Activated CD4-positive, alpha-beta memory T cell treated with anti-CD3 and anti-CD28 coated beads, Interleukin-2, amount 10 ng/mL, durations not matched to agents 7 days and 5 days (primary cell): ENCODE measurements around the gene LACTB. TPM values are rescaled to one million over a fixed set of nuclear protein-coding genes. Genes with fewer than 3 reads are reported as not detected.

Experiments
- CTCF ChIA-PET: fragments of 350-600 bp; sonication (Branson Sonifier 250); formaldehyde crosslinking; loops from one replicate; lab custom pipeline; 2021; ENCODE audit warnings: antibody characterized with exemption, inconsistent platforms; lab: Charles Lee
- POLR2A ChIA-PET: fragments of 350-600 bp; sonication (Branson Sonifier 250); formaldehyde crosslinking; loops from one replicate; lab custom pipeline; 2021; ENCODE audit warnings: antibody characterized with exemption; lab: Charles Lee
- DNase-seq: peaks from one replicate; pipeline ENCODE4 v3.0.0-alpha.2; 2020
- H3K27ac Mint-ChIP-seq: one replicate; pipeline ENCODE4 v1.8.0; 2021; ENCODE audit warnings: mild to moderate bottlenecking, mixed read lengths
- H3K27me3 Mint-ChIP-seq: one replicate; pipeline ENCODE4 v1.8.0; 2021; ENCODE audit warnings: mixed read lengths
- H3K36me3 Mint-ChIP-seq: one replicate; pipeline ENCODE4 v1.8.0; 2021; ENCODE audit warnings: low read depth, mixed read lengths
- H3K4me1 Mint-ChIP-seq: one replicate; pipeline ENCODE4 v1.8.0; 2021; ENCODE audit warnings: mixed read lengths
- H3K4me3 Mint-ChIP-seq: one replicate; pipeline ENCODE4 v1.8.0; 2021; ENCODE audit warnings: mild to moderate bottlenecking, mixed read lengths
- H3K9me3 Mint-ChIP-seq: one replicate; pipeline ENCODE4 v1.8.0; 2021; ENCODE audit warnings: mixed read lengths
- total RNA-seq, 2 experiments: library from RNA; stranded (reverse); gene quantifications; one replicate each; pipeline ENCODE4 v1.2.3, GENCODE V29; 2021

LACTB gene
- total RNA-seq, 2 experiments from 2014 or later, result 12.7 to 14.0 TPM

- Mint-ChIP-seq H3K27me3 (peaks cover 5% of the 10 kb centered on the region), H3K9me3 (no peaks in the 10 kb centered on the region), H3K4me1 (no peaks in the 10 kb centered on the region), H3K4me3 (no peak overlapping the region), H3K27ac (no peak overlapping the region), H3K36me3 (no peaks in the 10 kb centered on the region)
- ChIA-PET CTCF (no interaction called here), POLR2A (no interaction called here)
- no peak for DNase-seq
Measured at GRCh38 chr15:63112871-63113270, 8.8 kb upstream of the LACTB start.

- ChIA-PET POLR2A (no interaction called here), CTCF (interaction anchor here (0.6 to 1.6 kb wide), 2 partner anchors 20 to 66 kb away, joined by 3 to 5 read pairs; no protein-coding TSS in a partner anchor)
- H3K4me3 Mint-ChIP-seq, result no peak overlapping the region
- H3K4me1 Mint-ChIP-seq, result no peaks in the 10 kb centered on the region
- H3K27me3 Mint-ChIP-seq, result no peaks in the 10 kb centered on the region
- H3K9me3 Mint-ChIP-seq, result peaks cover 3% of the 10 kb centered on the region
- no peak for DNase-seq
- peaks cover under 1% of the 10 kb centered on the region for H3K36me3 Mint-ChIP-seq
- H3K27ac Mint-ChIP-seq, result no peak overlapping the region
Measured at GRCh38 chr15:63114465-63114864, 7.2 kb upstream of the LACTB start.

- POLR2A ChIA-PET, result no interaction called here
Measured at GRCh38 chr15:63118854-63119253, 2.8 kb upstream of the LACTB start.

GRCh38 chr15:63122002-63122875 is 578 bp downstream of the LACTB start:
- no peaks in the 10 kb centered on the region for H3K27me3 Mint-ChIP-seq
- ChIA-PET CTCF (interaction anchor here (0.6 kb wide), 1 partner anchor 66 kb away, joined by 3 read pairs; no protein-coding TSS in a partner anchor), POLR2A (no interaction called here)
- peaks cover 21% of the 10 kb centered on the region for H3K36me3 Mint-ChIP-seq
- H3K27ac Mint-ChIP-seq, result peak overlapping the region; percentile 74
- peak overlapping the region; percentile 88 for H3K4me3 Mint-ChIP-seq
- peaks cover 15% of the 10 kb centered on the region for H3K4me1 Mint-ChIP-seq
- peak; percentile 91 for DNase-seq
- peaks cover 19% of the 10 kb centered on the region for H3K9me3 Mint-ChIP-seq

More at GRCh38 chr15:63118854-63119253, 2.8 kb upstream of the LACTB start:
- peaks cover 15% of the 10 kb centered on the region for H3K4me1 Mint-ChIP-seq
- H3K4me3 Mint-ChIP-seq, result no peak overlapping the region
- peaks cover 19% of the 10 kb centered on the region for H3K9me3 Mint-ChIP-seq
- CTCF ChIA-PET, result no interaction called here
- no peak for DNase-seq
- H3K27me3 Mint-ChIP-seq, result no peaks in the 10 kb centered on the region
- no peak overlapping the region for H3K27ac Mint-ChIP-seq
- H3K36me3 Mint-ChIP-seq, result peaks cover 16% of the 10 kb centered on the region

GRCh38 chr15:63124506-63124905 is 2.8 kb downstream of the LACTB start:
- no peak for DNase-seq
- Mint-ChIP-seq H3K4me1 (peaks cover 15% of the 10 kb centered on the region), H3K36me3 (peaks cover 29% of the 10 kb centered on the region), H3K27ac (no peak overlapping the region), H3K4me3 (no peak overlapping the region), H3K27me3 (no peaks in the 10 kb centered on the region), H3K9me3 (peaks cover 16% of the 10 kb centered on the region)
- POLR2A ChIA-PET, result interaction anchor here (0.8 kb wide), 1 partner anchor 11 kb away, joined by 4 read pairs; no protein-coding TSS in a partner anchor
- CTCF ChIA-PET, result interaction anchor here (1.6 kb wide), 1 partner anchor 9 kb away, joined by 5 read pairs; no protein-coding TSS in a partner anchor

- H3K27ac Mint-ChIP-seq, result no peak overlapping the region
- peaks cover 16% of the 10 kb centered on the region for H3K36me3 Mint-ChIP-seq
- DNase-seq, result no peak
Measured at GRCh38 chr15:63126726-63127125, 5.1 kb downstream of the LACTB start.

GRCh38 chr15:63133786-63134185 is 12.1 kb downstream of the LACTB start:
- CTCF ChIA-PET, result interaction anchor here (0.6 to 1.6 kb wide), 2 partner anchors 8 to 248 kb away, joined by 3 to 5 read pairs; partner anchors contain the start of gene CA12
- no peak for DNase-seq
- H3K4me1 Mint-ChIP-seq, result peaks cover 16% of the 10 kb centered on the region
- H3K27me3 Mint-ChIP-seq, result no peaks in the 10 kb centered on the region
- POLR2A ChIA-PET, result interaction anchor here (0.9 to 1.6 kb wide), 2 partner anchors 18 to 24 kb away, joined by 3 to 5 read pairs; partner anchors contain the start of gene RPS27L
- no peak overlapping the region for H3K27ac Mint-ChIP-seq
- peaks cover 5% of the 10 kb centered on the region for H3K36me3 Mint-ChIP-seq
- H3K4me3 Mint-ChIP-seq, result no peak overlapping the region
- no peaks in the 10 kb centered on the region for H3K9me3 Mint-ChIP-seq

More at GRCh38 chr15:63126726-63127125, 5.1 kb downstream of the LACTB start:
- Mint-ChIP-seq H3K27me3 (no peaks in the 10 kb centered on the region), H3K9me3 (no peaks in the 10 kb centered on the region), H3K4me1 (peaks cover 9% of the 10 kb centered on the region), H3K4me3 (no peak overlapping the region)
- POLR2A ChIA-PET, result no interaction called here
- CTCF ChIA-PET, result no interaction called here

GRCh38 chr15:63134245-63134985 is 12.8 kb downstream of the LACTB start:
- H3K4me1 Mint-ChIP-seq, result peaks cover 16% of the 10 kb centered on the region
- ChIA-PET POLR2A (interaction anchor here (0.9 to 1.6 kb wide), 2 partner anchors 17 to 23 kb away, joined by 3 to 5 read pairs; partner anchors contain the start of gene RPS27L), CTCF (interaction anchor here (0.6 to 1.6 kb wide), 3 partner anchors 9 to 247 kb away, joined by 3 to 5 read pairs (median 3); partner anchors contain the start of gene CA12)
- no peak overlapping the region for H3K27ac Mint-ChIP-seq
- DNase-seq, result no peak
- no peak overlapping the region for H3K4me3 Mint-ChIP-seq
- no peaks in the 10 kb centered on the region for H3K27me3 Mint-ChIP-seq
- H3K36me3 Mint-ChIP-seq, result peaks cover under 1% of the 10 kb centered on the region
- no peaks in the 10 kb centered on the region for H3K9me3 Mint-ChIP-seq

GRCh38 chr15:63135281-63135680 is 13.6 kb downstream of the LACTB start:
- H3K4me3 Mint-ChIP-seq, result no peak overlapping the region
- DNase-seq, result no peak
- POLR2A ChIA-PET, result interaction anchor here (0.7 to 1.1 kb wide), 2 partner anchors 10 to 15 kb away, joined by 4 read pairs; no protein-coding TSS in a partner anchor
- no peaks in the 10 kb centered on the region for H3K27me3 Mint-ChIP-seq
- peaks cover 16% of the 10 kb centered on the region for H3K4me1 Mint-ChIP-seq
- H3K27ac Mint-ChIP-seq, result no peak overlapping the region
- H3K36me3 Mint-ChIP-seq, result no peaks in the 10 kb centered on the region
- no peaks in the 10 kb centered on the region for H3K9me3 Mint-ChIP-seq
- CTCF ChIA-PET, result interaction anchor here (0.6 to 1.8 kb wide), 3 partner anchors 22 to 87 kb away, joined by 3 to 4 read pairs (median 4); partner anchors contain the start of gene RPS27L

GRCh38 chr15:63135804-63136203 is 14.1 kb downstream of the LACTB start:
- Mint-ChIP-seq H3K4me3 (no peak overlapping the region), H3K27me3 (no peaks in the 10 kb centered on the region), H3K27ac (no peak overlapping the region), H3K4me1 (peaks cover 16% of the 10 kb centered on the region), H3K36me3 (no peaks in the 10 kb centered on the region), H3K9me3 (no peaks in the 10 kb centered on the region)
- CTCF ChIA-PET, result interaction anchor here (0.6 to 1.8 kb wide), 3 partner anchors 21 to 88 kb away, joined by 4 to 6 read pairs (median 4); partner anchors contain the start of gene RPS27L
- POLR2A ChIA-PET, result interaction anchor here (0.6 to 1.1 kb wide), 3 partner anchors 11 to 19 kb away, joined by 3 to 4 read pairs (median 4); no protein-coding TSS in a partner anchor
- no peak for DNase-seq

- ChIA-PET POLR2A (interaction anchor here (1.0 kb wide), 1 partner anchor 10 kb away, joined by 4 read pairs; no protein-coding TSS in a partner anchor), CTCF (interaction anchor here (0.9 to 1.8 kb wide), 2 partner anchors 20 to 88 kb away, joined by 4 to 6 read pairs; partner anchors contain the start of gene RPS27L)
- H3K27me3 Mint-ChIP-seq, result no peaks in the 10 kb centered on the region
- peaks cover 25% of the 10 kb centered on the region for H3K4me1 Mint-ChIP-seq
- peaks cover 6% of the 10 kb centered on the region for H3K36me3 Mint-ChIP-seq
- no peaks in the 10 kb centered on the region for H3K9me3 Mint-ChIP-seq
- no peak for DNase-seq
- no peak overlapping the region for H3K4me3 Mint-ChIP-seq
- H3K27ac Mint-ChIP-seq, result no peak overlapping the region
Measured at GRCh38 chr15:63136742-63137141, 15.1 kb downstream of the LACTB start.

GRCh38 chr15:63140936-63141335 is 19.3 kb downstream of the LACTB start:
- POLR2A ChIA-PET, result no interaction called here

More at GRCh38 chr15:63140936-63141335, 19.3 kb downstream of the LACTB start:
- Mint-ChIP-seq H3K27me3 (no peaks in the 10 kb centered on the region), H3K27ac (no peak overlapping the region), H3K4me1 (peaks cover 15% of the 10 kb centered on the region), H3K4me3 (no peak overlapping the region), H3K36me3 (peaks cover 33% of the 10 kb centered on the region), H3K9me3 (no peaks in the 10 kb centered on the region)
- CTCF ChIA-PET, result no interaction called here
- no peak for DNase-seq
